T-helper 17 cell (primary cell): ENCODE measurements around the gene PPIB. TPM values are rescaled to one million over a fixed set of nuclear protein-coding genes. Genes with fewer than 3 reads are reported as not detected.

Experiments
- ATAC-seq: fragments of 150-1000 bp; cut with Tn5 transposase; 2 replicates; pipeline ENCODE4 v1.10.0; 2021; ENCODE audit warnings: mild to moderate bottlenecking, moderate library complexity
- DNase-seq, 3 donors: peaks; one replicate each; pipeline versions ENCODE4 v3.0.0 to v3.0.0-alpha.2; 2020 to 2021
- H3K9me3 ChIP-seq: one replicate; pipeline ENCODE4 v1.7.0; 2013; ENCODE audit warnings: low read length, mild to moderate bottlenecking; ENCODE audit not compliant: control insufficient read depth, poor library complexity, severe bottlenecking
- H3K27ac Mint-ChIP-seq: one replicate; pipeline ENCODE4 v1.8.0; 2022; ENCODE audit warnings: mild to moderate bottlenecking, moderate library complexity, mixed read lengths
- H3K27me3 Mint-ChIP-seq: one replicate; pipeline ENCODE4 v1.8.0; 2022; ENCODE audit warnings: mixed read lengths
- H3K36me3 Mint-ChIP-seq: one replicate; pipeline ENCODE4 v1.8.0; 2022; ENCODE audit warnings: low read depth, mixed read lengths
- H3K4me1 Mint-ChIP-seq: one replicate; pipeline ENCODE4 v1.8.0; 2022; ENCODE audit warnings: mild to moderate bottlenecking, mixed read lengths
- H3K4me3 Mint-ChIP-seq: one replicate; pipeline ENCODE4 v1.8.0; 2022; ENCODE audit warnings: mild to moderate bottlenecking, moderate library complexity, mixed read lengths
- total RNA-seq, 4 donors: library from RNA in 2 of 4; stranded (reverse) in 2 of 4; gene quantifications; one replicate each; pipeline ENCODE4 v1.2.3 and lab custom pipeline; 2022 to 2026

Gene PPIB
- total RNA-seq, 2 donors from 2014 or later, result 202 to 208 TPM

- Mint-ChIP-seq H3K27me3 (peaks cover 17% of the 10 kb centered on the region), H3K36me3 (peaks cover 12% of the 10 kb centered on the region), H3K27ac (peak overlapping the region; percentile 75), H3K4me3 (peak overlapping the region; percentile 87), H3K4me1 (peaks cover 41% of the 10 kb centered on the region)
- DNase-seq, result peak; percentile 79 to 97 (median 81)
- peak; percentile 90 for ATAC-seq
- H3K9me3 ChIP-seq, result no peaks in the 10 kb centered on the region
Observed at GRCh38 chr15:64153480-64154367, 9.1 kb downstream of the PPIB start.

DNA sequence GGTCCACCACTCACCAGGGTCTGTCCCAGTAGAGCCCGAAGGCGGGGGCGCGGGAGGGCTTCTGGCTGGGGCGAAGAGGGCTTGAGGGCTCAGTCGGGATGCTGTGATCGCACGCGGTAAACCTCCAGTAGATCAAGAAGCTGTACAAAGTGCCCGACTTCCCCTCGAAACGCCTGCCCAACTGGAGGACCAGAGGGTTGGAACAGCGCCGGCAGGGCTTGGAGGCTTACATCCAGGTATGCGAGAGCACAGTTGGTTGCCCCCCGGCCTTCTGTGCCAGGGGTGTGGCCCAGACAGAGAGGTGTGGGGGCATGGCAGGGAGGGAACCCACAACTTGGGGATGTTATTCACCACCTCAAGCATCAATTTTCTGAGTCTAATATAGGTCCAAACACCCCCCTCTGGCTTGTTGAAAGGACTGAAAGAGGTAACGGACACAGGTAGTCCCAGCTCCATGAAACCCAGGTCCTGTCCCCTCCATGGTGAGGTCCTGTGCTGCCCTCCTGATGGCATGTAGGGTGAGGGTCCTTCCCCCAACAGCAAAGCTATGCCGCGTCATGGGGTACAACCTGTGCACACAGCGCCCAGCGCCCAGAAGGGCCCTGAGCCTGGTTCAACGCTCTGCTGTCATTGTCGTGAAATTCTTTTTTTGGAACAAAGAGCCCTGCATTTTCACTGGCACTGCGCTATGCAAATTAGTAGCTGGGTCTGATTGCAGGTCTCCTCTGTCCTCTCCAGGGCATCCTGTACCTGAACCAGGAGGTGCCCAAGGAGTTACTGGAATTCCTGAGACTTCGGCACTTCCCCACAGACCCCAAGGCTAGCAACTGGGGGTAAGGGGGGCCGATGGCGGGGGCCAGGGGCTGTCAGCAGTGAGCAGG, 10.1 kb downstream of the PPIB start:
- H3K9me3 ChIP-seq, result no peaks in the 10 kb centered on the region
- H3K36me3 Mint-ChIP-seq, result peaks cover 5% of the 10 kb centered on the region
- no peak overlapping the region for H3K27ac Mint-ChIP-seq
- DNase-seq (no peak), ATAC-seq (peak; percentile 7)
- peaks cover 34% of the 10 kb centered on the region for H3K4me1 Mint-ChIP-seq
- peaks cover 17% of the 10 kb centered on the region for H3K27me3 Mint-ChIP-seq
- H3K4me3 Mint-ChIP-seq, result peak overlapping the region; percentile 87

DNA sequence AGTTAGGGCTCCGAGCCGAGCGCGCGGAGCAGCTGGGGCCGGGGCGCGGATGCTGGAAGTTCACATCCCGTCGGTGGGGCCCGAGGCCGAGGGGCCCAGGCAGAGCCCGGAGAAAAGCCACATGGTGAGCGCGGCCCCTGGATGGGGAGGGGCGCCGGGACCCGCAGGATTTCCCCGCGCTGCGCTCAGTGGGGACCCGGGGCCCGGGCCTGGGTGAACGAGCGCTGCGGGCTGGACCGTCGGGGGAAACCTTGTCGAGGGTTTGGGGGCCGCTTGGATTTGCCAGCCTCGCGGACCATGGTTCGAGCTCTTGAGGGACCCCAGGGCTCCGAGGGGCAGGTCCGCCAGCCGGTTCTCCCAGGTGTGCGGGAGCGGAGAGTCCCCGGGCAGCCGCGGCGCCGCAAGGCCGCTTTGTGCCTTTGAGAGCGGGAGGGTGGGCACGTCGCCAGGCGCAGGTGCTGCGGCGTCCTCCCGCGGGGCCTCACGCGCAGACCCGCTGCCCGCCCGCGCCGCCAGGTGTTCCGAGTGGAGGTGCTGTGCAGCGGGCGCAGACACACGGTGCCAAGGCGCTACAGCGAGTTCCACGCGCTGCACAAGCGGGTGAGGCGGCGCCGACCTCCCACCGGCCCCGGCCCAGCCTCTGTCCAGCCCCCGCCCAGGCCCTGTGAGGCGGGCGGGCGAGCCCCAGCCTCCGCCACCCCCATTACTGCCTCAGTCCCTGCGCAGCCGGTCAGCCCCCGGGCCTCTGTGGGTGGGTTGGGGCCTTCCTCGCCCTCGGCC, 10.9 kb downstream of the PPIB start, which contains the start of gene SNX22:
Gene SNX22 (plus strand): TSS at position 5 of the 780 bp plus-strand sequence. CDS start 45 bp downstream, at position 50.
- H3K36me3 Mint-ChIP-seq, result peaks cover 5% of the 10 kb centered on the region

GRCh38 chr15:64149893-64150578, 12.8 kb downstream of the PPIB start:
- no peak for ATAC-seq
- no peak overlapping the region for H3K27ac Mint-ChIP-seq
- no peaks in the 10 kb centered on the region for H3K9me3 ChIP-seq
- H3K4me1 Mint-ChIP-seq, result peaks cover 27% of the 10 kb centered on the region
- H3K4me3 Mint-ChIP-seq, result peak overlapping the region; percentile 13
- H3K27me3 Mint-ChIP-seq, result peaks cover 17% of the 10 kb centered on the region
- no peak for DNase-seq
- H3K36me3 Mint-ChIP-seq, result peaks cover 2% of the 10 kb centered on the region

More for the DNA sequence above, 10.9 kb downstream of the PPIB start, which contains the start of gene SNX22:
- ATAC-seq, result peak; percentile 22
- no peaks in the 10 kb centered on the region for H3K9me3 ChIP-seq
- peaks cover 27% of the 10 kb centered on the region for H3K4me1 Mint-ChIP-seq
- peak within 1 kb of the TSS; percentile 43 for H3K27ac Mint-ChIP-seq
- peak within 1 kb of the TSS; percentile 87 for H3K4me3 Mint-ChIP-seq
- DNase-seq, result peak; percentile 31 to 45 (median 32)
- peaks cover 17% of the 10 kb centered on the region for H3K27me3 Mint-ChIP-seq

- no peaks in the 10 kb centered on the region for H3K9me3 ChIP-seq
- Mint-ChIP-seq H3K36me3 (peaks cover 2% of the 10 kb centered on the region), H3K27ac (no peak overlapping the region), H3K4me1 (peaks cover 27% of the 10 kb centered on the region), H3K4me3 (peak overlapping the region; percentile 13), H3K27me3 (peaks cover 17% of the 10 kb centered on the region)
- ATAC-seq (no peak), DNase-seq (no peak)
Observed at GRCh38 chr15:64149424-64149823, 13.4 kb downstream of the PPIB start.

- no peaks in the 10 kb centered on the region for H3K9me3 ChIP-seq
- Mint-ChIP-seq H3K4me3 (no peak overlapping the region), H3K27me3 (peaks cover 16% of the 10 kb centered on the region), H3K27ac (no peak overlapping the region), H3K4me1 (peaks cover 23% of the 10 kb centered on the region), H3K36me3 (peaks cover 2% of the 10 kb centered on the region)
- DNase-seq, result no peak
- ATAC-seq, result no peak
Observed at GRCh38 chr15:64148581-64148980, 14.2 kb downstream of the PPIB start.

GRCh38 chr15:64148168-64148567, 14.7 kb downstream of the PPIB start:
- Mint-ChIP-seq H3K27me3 (peaks cover 12% of the 10 kb centered on the region), H3K4me1 (peaks cover 19% of the 10 kb centered on the region), H3K27ac (no peak overlapping the region), H3K36me3 (no peaks in the 10 kb centered on the region), H3K4me3 (no peak overlapping the region)
- ATAC-seq (no peak), DNase-seq (no peak)
- no peaks in the 10 kb centered on the region for H3K9me3 ChIP-seq

- H3K9me3 ChIP-seq, result no peaks in the 10 kb centered on the region
- DNase-seq (no peak), ATAC-seq (no peak)
- Mint-ChIP-seq H3K4me3 (peak overlapping the region; percentile 41), H3K36me3 (no peaks in the 10 kb centered on the region), H3K4me1 (peaks cover 17% of the 10 kb centered on the region), H3K27ac (no peak overlapping the region), H3K27me3 (peaks cover 11% of the 10 kb centered on the region)
Observed at GRCh38 chr15:64146885-64147681, 15.7 kb downstream of the PPIB start.

DNA sequence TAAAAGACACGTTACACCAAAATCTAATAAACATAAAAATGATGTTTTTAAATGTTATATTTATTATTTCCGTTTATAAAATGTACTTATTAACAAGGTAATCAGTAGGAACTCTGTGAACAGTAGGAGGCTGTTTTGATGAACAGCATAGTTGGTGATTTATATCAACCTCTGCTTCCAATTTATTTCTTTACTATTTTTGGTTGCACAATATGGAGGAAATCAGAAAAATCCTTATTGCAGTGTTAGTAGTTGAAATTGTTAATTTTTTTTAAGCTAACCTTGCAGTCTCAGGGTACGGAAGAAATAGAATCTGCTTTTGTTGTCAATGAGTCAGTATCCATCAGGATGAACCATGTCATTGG, 16.3 kb downstream of the PPIB start:
- no peak overlapping the region for H3K27ac Mint-ChIP-seq
- DNase-seq, result no peak
- H3K27me3 Mint-ChIP-seq, result peaks cover 11% of the 10 kb centered on the region
- no peaks in the 10 kb centered on the region for H3K36me3 Mint-ChIP-seq
- no peak overlapping the region for H3K4me3 Mint-ChIP-seq
- H3K4me1 Mint-ChIP-seq, result peaks cover 19% of the 10 kb centered on the region
- H3K9me3 ChIP-seq, result no peaks in the 10 kb centered on the region
- ATAC-seq, result no peak

GRCh38 chr15:64146041-64146440, 16.8 kb downstream of the PPIB start:
- H3K4me3 Mint-ChIP-seq, result no peak overlapping the region
- DNase-seq (no peak), ATAC-seq (no peak)
- no peaks in the 10 kb centered on the region for H3K36me3 Mint-ChIP-seq
- peaks cover 10% of the 10 kb centered on the region for H3K27me3 Mint-ChIP-seq
- H3K27ac Mint-ChIP-seq, result no peak overlapping the region
- H3K9me3 ChIP-seq, result no peaks in the 10 kb centered on the region
- H3K4me1 Mint-ChIP-seq, result peaks cover 18% of the 10 kb centered on the region

- Mint-ChIP-seq H3K27ac (peak overlapping the region; percentile 74), H3K4me1 (peaks cover 12% of the 10 kb centered on the region)
Observed at GRCh38 chr15:64144565-64145281, 18.1 kb downstream of the PPIB start.

More at GRCh38 chr15:64144565-64145281, 18.1 kb downstream of the PPIB start:
- ATAC-seq, result no peak
- no peak for DNase-seq
- Mint-ChIP-seq H3K4me3 (no peak overlapping the region), H3K36me3 (no peaks in the 10 kb centered on the region), H3K27me3 (peaks cover 1% of the 10 kb centered on the region)
- no peaks in the 10 kb centered on the region for H3K9me3 ChIP-seq
